Prostate gland (tissue), 2 donors: ENCODE results near the gene ATE1. TPM values are rescaled to one million over a fixed set of nuclear protein-coding genes. Genes with fewer than 3 reads are reported as not detected.
A peak's percentile ranks its signal among the peaks of the same experiment; 100 is the strongest.
"Not testable (repeated sequence)": the region's sequence is repeated elsewhere in the genome, so short reads cannot be mapped to it uniquely, and the experiment has no call there.

Source experiments
- DNase-seq: peaks from one replicate; pipeline ENCODE4 v3.0.0-alpha.2; 2019; ENCODE audit warnings: low spot score
- H3K27ac ChIP-seq, 2 donors: fragments of 200-600 bp; sonication (generic); 2 replicates each; pipeline ENCODE4 v1.5.1; 2017 to 2019
- H3K27me3 ChIP-seq: fragments of 200-600 bp; sonication (generic); replicated peaks from 2 replicates; pipeline ENCODE4 v1.5.1; 2019; ENCODE audit not compliant: insufficient read depth
- H3K36me3 ChIP-seq, 2 donors: fragments of 200-600 bp; sonication (generic); 1 replicate in 1 of 2; 2 replicates in 1 of 2; pipeline versions ENCODE4 v1.5.1 to v1.8.1; 2017 to 2019
- H3K4me1 ChIP-seq: fragments of 200-600 bp; sonication (generic); replicated peaks from 2 replicates; pipeline ENCODE4 v1.5.1; 2019
- H3K4me3 ChIP-seq, 2 donors: fragments of 200-600 bp; sonication (generic); 2 replicates each; pipeline ENCODE4 v1.5.1; 2017 to 2019
- H3K9me3 ChIP-seq: fragments of 200-600 bp; sonication (generic); 2 replicates; pipeline ENCODE4 v1.5.1; 2017
- CTCF ChIP-seq, 4 experiments: fragments of 200-600 bp in 2 of 4; fragments of 450-650 bp in 2 of 4; sonication (generic) in 2 of 4; IDR thresholded peaks; 1 replicate in 3 of 4; 2 replicates in 1 of 4; pipeline ENCODE4 v1.5.1; 2016 to 2019; ENCODE audit warnings: antibody characterized with exemption in 4 of 4, mild to moderate bottlenecking in 2 of 4, moderate library complexity in 2 of 4
- POLR2A ChIP-seq: fragments of 450-650 bp; IDR thresholded peaks from one replicate; pipeline ENCODE4 v1.6.1; 2016; ENCODE audit warnings: antibody characterized with exemption, mild to moderate bottlenecking
- POLR2AphosphoS5 ChIP-seq: sonication (generic); formaldehyde crosslinking; IDR thresholded peaks from one replicate; pipeline ENCODE4 v1.6.1; 2017; ENCODE audit warnings: antibody characterized with exemption
- WGBS: methylation state at CpG from one replicate; pipeline ENCODE4 v1.1.5; 2018; 5-methylcytosine and 5-hydroxymethylcytosine counted together
- intact Hi-C: fragments of 100-400 bp; cut with DNase I; formaldehyde crosslinking; loops from one replicate; pipeline ENCODE4 v1.14.2; 2022
- total RNA-seq, 2 donors: library from RNA; depleted of rRNA; stranded (reverse); fragments of >200 nt; gene quantifications; one replicate each; pipeline ENCODE4 v1.1.0, GENCODE V29; 2016

Gene ATE1
- total RNA-seq, 2 donors from 2014 or later, result 29.9 to 36.2 TPM

GRCh38 chr10:121974019-121974534 lies 46.2 kb upstream of the ATE1 start:
- Histone ChIP-seq H3K4me3 (peak overlapping the region; percentile 78 to 94), H3K9me3 (no peaks in the 10 kb centered on the region), H3K4me1 (no peaks in the 10 kb centered on the region), H3K27ac (peak overlapping the region; percentile 99), H3K27me3 (no peaks in the 10 kb centered on the region), H3K36me3 (no peaks in the 10 kb centered on the region)
- TF ChIP-seq POLR2A, result no peak
- TF ChIP-seq CTCF (IDR thresholded peaks at IDR 0.05), result peak in 1 of 4 experiments; percentile 9
- intact Hi-C loops, result loop anchor here (5.0 kb wide), 2 partner anchors 47 to 138 kb away; partner anchors contain the start of gene ATE1
- 11% methylated on average over 10 of the region's 21 CpGs for WGBS
- DNase-seq, result no peak

GRCh38 chr10:121969086-121969485 lies 41.3 kb upstream of the ATE1 start:
- WGBS, result 82% methylated on average over 8 of the region's 8 CpGs
- DNase-seq, H3K4me3 ChIP-seq, H3K9me3 ChIP-seq, H3K36me3 ChIP-seq, H3K27me3 ChIP-seq, intact Hi-C loops, H3K4me1 ChIP-seq, H3K27ac ChIP-seq: not testable (repeated sequence)

- TF ChIP-seq POLR2AphosphoS5, result no peak
- no peak for TF ChIP-seq POLR2A
- TF ChIP-seq CTCF (IDR thresholded peaks at IDR 0.05), result no peak
- intact Hi-C loops, result no loop called here
- H3K4me3 ChIP-seq, result no peak overlapping the region
- no peak for DNase-seq
- no peaks in the 10 kb centered on the region for H3K4me1 ChIP-seq
- no peaks in the 10 kb centered on the region for H3K9me3 ChIP-seq
- 47% methylated on average over 3 of the region's 3 CpGs for WGBS
- no peak overlapping the region for H3K27ac ChIP-seq
- no peaks in the 10 kb centered on the region for H3K27me3 ChIP-seq
- peaks cover 6 to 7% of the 10 kb centered on the region in 2 donors for H3K36me3 ChIP-seq
These were observed 38.2 kb upstream of the ATE1 start for GRCh38 chr10:121965996-121966395.

- WGBS, result 62% methylated on average over 2 of the region's 2 CpGs
These were observed 33.6 kb upstream of the ATE1 start for GRCh38 chr10:121961456-121961855.

GRCh38 chr10:121959671-121960070 lies 31.8 kb upstream of the ATE1 start:
- Histone ChIP-seq H3K27me3 (no peaks in the 10 kb centered on the region), H3K4me3 (no peak overlapping the region), H3K36me3 (no peaks in the 10 kb centered on the region), H3K4me1 (no peaks in the 10 kb centered on the region), H3K27ac (no peak overlapping the region), H3K9me3 (no peaks in the 10 kb centered on the region)
- no peak for TF ChIP-seq POLR2AphosphoS5
- TF ChIP-seq POLR2A, result no peak
- DNase-seq, result no peak
- intact Hi-C loops, result no loop called here
- WGBS, result 96% methylated on average over 3 of the region's 3 CpGs

More at GRCh38 chr10:121961456-121961855, 33.6 kb upstream of the ATE1 start:
- DNase-seq, result no peak
- Histone ChIP-seq H3K36me3 (peaks cover under 1 to 6% of the 10 kb centered on the region in 2 donors), H3K4me3 (no peak overlapping the region), H3K4me1 (no peaks in the 10 kb centered on the region), H3K27me3 (no peaks in the 10 kb centered on the region), H3K27ac (no peak overlapping the region), H3K9me3 (no peaks in the 10 kb centered on the region)
- intact Hi-C loops, result no loop called here
- TF ChIP-seq CTCF (IDR thresholded peaks at IDR 0.05) (no peak), POLR2AphosphoS5 (no peak), POLR2A (no peak)
